CD4-positive, alpha-beta T cell (primary cell): Measurements from ENCODE around the gene LRRTM4. TPM values are rescaled to one million over a fixed set of nuclear protein-coding genes. Genes with fewer than 3 reads are reported as not detected.

Experiments used
- ATAC-seq: fragments of 200-7000 bp; cut with Tn5 transposase; one replicate; pipeline ENCODE4 v1.10.0; 2022; ENCODE audit warnings: mild to moderate bottlenecking; ENCODE audit not compliant: poor library complexity
- CTCF ChIA-PET: fragments of 350-600 bp; sonication (Branson Sonifier 250); formaldehyde crosslinking; loops from one replicate; lab custom pipeline; 2021; ENCODE audit warnings: antibody characterized with exemption, inconsistent platforms; lab: Charles Lee
- POLR2A ChIA-PET: fragments of 350-600 bp; sonication (Branson Sonifier 250); formaldehyde crosslinking; loops from one replicate; lab custom pipeline; 2021; ENCODE audit warnings: antibody characterized with exemption, inconsistent platforms; lab: Charles Lee
- DNase-seq, 14 experiments: peaks; one replicate each; pipeline ENCODE4 v3.0.0-alpha.2; 2013 to 2020; ENCODE audit warnings: mixed read lengths in 2 of 14
- H3K27ac ChIP-seq, 2 donors: one replicate each; pipeline versions ENCODE4 v1.5.1 to v1.7.0; 2013; ENCODE audit warnings: low read length in 2 of 2, low read depth in 1 of 2, mild to moderate bottlenecking in 1 of 2
- H3K27me3 ChIP-seq, 2 experiments: 1 replicate in 1 of 2; 2 replicates in 1 of 2; pipeline versions ENCODE4 v1.6.1 to v1.7.0; 2013; ENCODE audit warnings: low read length in 2 of 2, control low read depth in 1 of 2, mild to moderate bottlenecking in 1 of 2, moderate library complexity in 1 of 2; ENCODE audit not compliant: insufficient read depth in 2 of 2, control insufficient read depth in 1 of 2
- H3K36me3 ChIP-seq: one replicate; pipeline ENCODE4 v1.6.1; 2013; ENCODE audit warnings: low read length, control low read depth; ENCODE audit not compliant: insufficient read depth
- H3K4me1 ChIP-seq: one replicate; pipeline ENCODE4 v1.6.1; 2013; ENCODE audit warnings: low read length, control low read depth; ENCODE audit not compliant: insufficient read depth
- H3K4me3 ChIP-seq: one replicate; pipeline ENCODE4 v1.5.1; 2013; ENCODE audit warnings: mild to moderate bottlenecking, low read length, moderate library complexity
- H3K9me3 ChIP-seq, 2 experiments: 1 replicate in 1 of 2; 2 replicates in 1 of 2; pipeline versions ENCODE4 v1.6.1 to v1.7.0; 2013; ENCODE audit warnings: low read length in 2 of 2, mild to moderate bottlenecking in 2 of 2, control low read depth in 1 of 2, moderate library complexity in 1 of 2; ENCODE audit not compliant: control insufficient read depth in 1 of 2, insufficient read depth in 1 of 2
- H3K27ac Mint-ChIP-seq: one replicate; pipeline ENCODE4 v1.8.0; 2020; ENCODE audit warnings: mixed read lengths
- H3K27me3 Mint-ChIP-seq: one replicate; pipeline ENCODE4 v1.8.0; 2021; ENCODE audit warnings: mixed read lengths
- H3K36me3 Mint-ChIP-seq: one replicate; pipeline ENCODE4 v1.8.0; 2021; ENCODE audit warnings: low read depth, mixed read lengths
- H3K4me1 Mint-ChIP-seq: one replicate; pipeline ENCODE4 v1.8.0; 2021; ENCODE audit warnings: low read depth, mixed read lengths
- H3K4me3 Mint-ChIP-seq: one replicate; pipeline ENCODE4 v1.8.0; 2020; ENCODE audit warnings: mild to moderate bottlenecking, mixed read lengths
- H3K9me3 Mint-ChIP-seq: one replicate; pipeline ENCODE4 v1.8.0; 2020; ENCODE audit warnings: mixed read lengths
- intact Hi-C, 2 experiments: fragments of 100-400 bp; cut with DNase I in 1 of 2; cut with micrococcal nuclease in 1 of 2; formaldehyde crosslinking; loops; one replicate each; pipeline versions ENCODE4 v1.15.1 to v1.9.0; 2023 to 2025; cut with DNase I, micrococcal nuclease
- total RNA-seq, 174 experiments: library from RNA in 2 of 174; stranded (reverse) in 2 of 174; gene quantifications; one replicate each; pipeline ENCODE4 v1.2.3 and lab custom pipeline; 2021 to 2026
- TF ChIP-seq, protein P1 (sequence below): fragments of 200-600 bp; IDR thresholded peaks from one replicate; pipeline ENCODE4 v1.8.0; 2022; ENCODE audit warnings: antibody characterized with exemption, mild to moderate bottlenecking

LRRTM4 gene
- total RNA-seq, 2 experiments from 2014 or later: not detected

DNA sequence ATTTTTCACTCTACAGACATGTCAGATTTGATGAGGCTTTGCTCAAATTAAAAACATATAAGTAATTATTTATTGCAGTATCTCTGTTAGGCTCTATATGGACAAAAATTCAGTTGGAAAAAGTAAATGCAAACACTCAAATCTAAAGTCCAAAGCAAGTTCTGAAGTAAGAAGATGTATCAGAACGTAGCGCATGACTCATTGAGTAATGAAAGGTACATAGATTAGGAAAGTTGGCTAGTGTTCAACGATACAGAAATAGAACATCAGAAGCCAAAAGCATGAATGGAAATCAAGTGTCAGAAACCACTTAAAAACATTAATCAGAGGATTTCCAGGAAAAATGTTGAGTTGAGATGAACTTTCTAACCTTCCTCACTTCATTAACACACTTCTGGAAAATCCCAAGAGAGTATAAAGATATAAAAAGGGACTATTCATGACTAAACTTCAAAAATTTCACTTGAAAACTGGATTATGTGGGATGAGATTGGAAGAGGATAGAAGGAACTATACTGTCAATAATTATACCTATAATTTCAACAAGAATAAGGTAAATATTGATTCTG lies 494.1 kb downstream of the LRRTM4 start:
- H3K4me1 Mint-ChIP-seq: no peaks in the 10 kb centered on the region
- POLR2A ChIA-PET: no interaction called here
- no peak overlapping the region for H3K27ac Mint-ChIP-seq
- intact Hi-C loops: no loop called here
- H3K9me3 ChIP-seq: peaks cover 0 to 3% of the 10 kb centered on the region in 2 experiments
- H3K4me1 ChIP-seq: no peaks in the 10 kb centered on the region
- TF ChIP-seq, protein P1, sequence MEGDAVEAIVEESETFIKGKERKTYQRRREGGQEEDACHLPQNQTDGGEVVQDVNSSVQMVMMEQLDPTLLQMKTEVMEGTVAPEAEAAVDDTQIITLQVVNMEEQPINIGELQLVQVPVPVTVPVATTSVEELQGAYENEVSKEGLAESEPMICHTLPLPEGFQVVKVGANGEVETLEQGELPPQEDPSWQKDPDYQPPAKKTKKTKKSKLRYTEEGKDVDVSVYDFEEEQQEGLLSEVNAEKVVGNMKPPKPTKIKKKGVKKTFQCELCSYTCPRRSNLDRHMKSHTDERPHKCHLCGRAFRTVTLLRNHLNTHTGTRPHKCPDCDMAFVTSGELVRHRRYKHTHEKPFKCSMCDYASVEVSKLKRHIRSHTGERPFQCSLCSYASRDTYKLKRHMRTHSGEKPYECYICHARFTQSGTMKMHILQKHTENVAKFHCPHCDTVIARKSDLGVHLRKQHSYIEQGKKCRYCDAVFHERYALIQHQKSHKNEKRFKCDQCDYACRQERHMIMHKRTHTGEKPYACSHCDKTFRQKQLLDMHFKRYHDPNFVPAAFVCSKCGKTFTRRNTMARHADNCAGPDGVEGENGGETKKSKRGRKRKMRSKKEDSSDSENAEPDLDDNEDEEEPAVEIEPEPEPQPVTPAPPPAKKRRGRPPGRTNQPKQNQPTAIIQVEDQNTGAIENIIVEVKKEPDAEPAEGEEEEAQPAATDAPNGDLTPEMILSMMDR: no peak
- no peaks in the 10 kb centered on the region for H3K36me3 Mint-ChIP-seq
- H3K27ac ChIP-seq: no peak overlapping the region
- no peak overlapping the region for H3K4me3 Mint-ChIP-seq
- peaks cover 11% of the 10 kb centered on the region for H3K9me3 Mint-ChIP-seq
- no peaks in the 10 kb centered on the region for H3K27me3 ChIP-seq
- H3K27me3 Mint-ChIP-seq: no peaks in the 10 kb centered on the region
- ATAC-seq (no peak), DNase-seq (no peak)
- CTCF ChIA-PET: no interaction called here
- no peaks in the 10 kb centered on the region for H3K36me3 ChIP-seq
- no peak overlapping the region for H3K4me3 ChIP-seq

DNA sequence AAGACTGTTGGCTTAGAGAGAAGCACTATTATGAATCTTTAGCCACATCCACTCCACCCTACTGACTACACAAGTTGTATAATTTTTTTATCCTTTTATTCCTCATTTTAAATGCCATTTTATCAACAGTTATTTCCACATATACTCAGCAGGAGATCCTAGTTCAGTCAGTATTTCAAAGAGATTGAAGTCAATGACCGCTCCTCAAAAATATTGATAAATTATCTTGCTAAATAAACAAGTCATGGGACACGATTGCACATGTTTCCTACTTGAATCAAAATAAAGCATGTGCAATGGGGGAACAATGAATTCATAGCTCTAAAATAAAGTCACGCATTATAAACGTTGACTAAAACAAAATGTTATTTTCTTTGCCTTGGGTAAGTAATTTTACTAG lies 496.5 kb downstream of the LRRTM4 start:
- POLR2A ChIA-PET: no interaction called here

DNA sequence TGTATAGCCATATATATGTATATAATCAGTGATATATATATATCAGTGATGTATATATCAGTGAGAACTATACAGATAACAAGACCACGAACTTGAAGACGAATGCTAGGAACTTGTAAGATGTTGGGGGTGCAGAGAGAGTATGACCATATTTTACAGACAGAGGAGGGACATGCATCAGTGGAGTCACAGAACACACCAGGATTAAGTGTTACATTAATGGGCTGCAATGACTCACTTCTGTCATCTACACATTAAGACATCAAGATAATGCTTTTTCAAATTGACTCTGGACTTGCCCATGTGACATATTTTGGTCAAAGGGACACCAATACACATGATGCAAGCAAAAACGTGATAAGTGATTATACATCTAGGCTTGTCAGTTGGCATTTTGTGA lies 501.0 kb downstream of the LRRTM4 start:
- no peak for ATAC-seq
- peaks cover 11% of the 10 kb centered on the region for H3K9me3 Mint-ChIP-seq
- TF ChIP-seq, protein P1: no peak
- H3K27ac Mint-ChIP-seq: no peak overlapping the region
- POLR2A ChIA-PET: no interaction called here
- CTCF ChIA-PET: no interaction called here
- no peaks in the 10 kb centered on the region for H3K27me3 Mint-ChIP-seq
- no peak overlapping the region for H3K27ac ChIP-seq
- DNase-seq: no peak
- H3K36me3 Mint-ChIP-seq: no peaks in the 10 kb centered on the region
- intact Hi-C loops: no loop called here
- H3K4me3 Mint-ChIP-seq: no peak overlapping the region
- H3K27me3 ChIP-seq: no peaks in the 10 kb centered on the region
- no peaks in the 10 kb centered on the region for H3K36me3 ChIP-seq
- H3K4me3 ChIP-seq: no peak overlapping the region
- no peaks in the 10 kb centered on the region for H3K4me1 ChIP-seq
- peaks cover 0 to 1% of the 10 kb centered on the region in 2 experiments for H3K9me3 ChIP-seq
- no peaks in the 10 kb centered on the region for H3K4me1 Mint-ChIP-seq

More for the DNA sequence above, 496.5 kb downstream of the LRRTM4 start:
- H3K4me3 Mint-ChIP-seq: no peak overlapping the region
- TF ChIP-seq, protein P1: no peak
- CTCF ChIA-PET: no interaction called here
- no peaks in the 10 kb centered on the region for H3K27me3 Mint-ChIP-seq
- no peaks in the 10 kb centered on the region for H3K36me3 Mint-ChIP-seq
- Histone ChIP-seq H3K27me3 (no peaks in the 10 kb centered on the region), H3K36me3 (no peaks in the 10 kb centered on the region), H3K9me3 (peaks cover 0 to 3% of the 10 kb centered on the region in 2 experiments), H3K27ac (no peak overlapping the region), H3K4me1 (no peaks in the 10 kb centered on the region), H3K4me3 (no peak overlapping the region)
- no peaks in the 10 kb centered on the region for H3K4me1 Mint-ChIP-seq
- ATAC-seq: no peak
- H3K27ac Mint-ChIP-seq: no peak overlapping the region
- no peak for DNase-seq
- intact Hi-C loops: no loop called here
- H3K9me3 Mint-ChIP-seq: peaks cover 8% of the 10 kb centered on the region
